Astrocyte (in vitro differentiated cells and primary cell): ENCODE measurements around the gene APOC4. TPM values are rescaled to one million over a fixed set of nuclear protein-coding genes. Genes with fewer than 3 reads are reported as not detected.

Experiments used
- DNase-seq: peaks from one replicate; pipeline ENCODE4 v3.0.0-alpha.2; 2010; ENCODE audit warnings: low read depth
- FAIRE-seq: peaks from 2 replicates; lab custom pipeline; 2011; peaks lifted over from hg19 to GRCh38; lab: Jason Lieb, UNC
- H2AFZ ChIP-seq: 2 replicates; pipeline ENCODE4 v1.6.0; 2012; ENCODE audit warnings: low read depth, low read length, inconsistent platforms
- H3K27ac ChIP-seq: 2 replicates; pipeline ENCODE4 v1.5.1; 2011; ENCODE audit warnings: low read depth, low read length, inconsistent platforms
- H3K27me3 ChIP-seq: 2 replicates; pipeline ENCODE4 v1.6.0; 2011; ENCODE audit warnings: low read length, inconsistent platforms; ENCODE audit not compliant: insufficient read depth
- H3K36me3 ChIP-seq: 2 replicates; pipeline ENCODE4 v1.5.1; 2011; ENCODE audit warnings: low read length, inconsistent platforms; ENCODE audit not compliant: insufficient read depth
- H3K4me1 ChIP-seq: 2 replicates; pipeline ENCODE4 v1.5.1; 2011; ENCODE audit warnings: low read length, inconsistent platforms; ENCODE audit not compliant: insufficient read depth
- H3K4me2 ChIP-seq: 2 replicates; pipeline ENCODE4 v1.6.0; 2012; ENCODE audit warnings: low read length, inconsistent platforms
- H3K4me3 ChIP-seq: 2 replicates; pipeline ENCODE4 v1.5.1; 2011; ENCODE audit warnings: low read depth, mild to moderate bottlenecking, low read length, inconsistent platforms; ENCODE audit not compliant: insufficient read depth
- H3K79me2 ChIP-seq: 2 replicates; pipeline ENCODE4 v1.6.0; 2012; ENCODE audit warnings: mild to moderate bottlenecking, low read length, inconsistent platforms; ENCODE audit not compliant: insufficient read depth
- H3K9ac ChIP-seq: 2 replicates; pipeline ENCODE4 v1.6.0; 2012; ENCODE audit warnings: mild to moderate bottlenecking, low read length, inconsistent platforms
- H3K9me3 ChIP-seq: 2 replicates; pipeline ENCODE4 v1.5.1; 2012; ENCODE audit warnings: low read depth, mild to moderate bottlenecking, low read length, inconsistent platforms; ENCODE audit not compliant: insufficient read depth
- H4K20me1 ChIP-seq: 2 replicates; pipeline ENCODE4 v1.6.0; 2012; ENCODE audit warnings: low read length, inconsistent platforms; ENCODE audit not compliant: insufficient read depth
- H3K27ac Mint-ChIP-seq: one replicate; pipeline ENCODE4 v1.8.0; 2021; ENCODE audit warnings: mild to moderate bottlenecking, mixed read lengths; ENCODE audit not compliant: unreplicated experiment
- H3K27me3 Mint-ChIP-seq: one replicate; pipeline ENCODE4 v1.8.0; 2021; ENCODE audit warnings: low read depth, mixed read lengths; ENCODE audit not compliant: unreplicated experiment
- H3K36me3 Mint-ChIP-seq: one replicate; pipeline ENCODE4 v1.8.0; 2021; ENCODE audit warnings: low read depth, mixed read lengths; ENCODE audit not compliant: unreplicated experiment
- H3K4me1 Mint-ChIP-seq: one replicate; pipeline ENCODE4 v1.8.0; 2021; ENCODE audit warnings: low read depth, mixed read lengths; ENCODE audit not compliant: unreplicated experiment
- H3K4me3 Mint-ChIP-seq: one replicate; pipeline ENCODE4 v1.8.0; 2021; ENCODE audit warnings: mild to moderate bottlenecking, moderate library complexity, mixed read lengths; ENCODE audit not compliant: unreplicated experiment
- H3K9me3 Mint-ChIP-seq: one replicate; pipeline ENCODE4 v1.8.0; 2021; ENCODE audit warnings: mild to moderate bottlenecking, mixed read lengths; ENCODE audit not compliant: unreplicated experiment
- CTCF ChIP-seq: IDR thresholded peaks from 2 replicates; pipeline ENCODE4 v1.5.1; 2011; ENCODE audit warnings: low read depth, mild to moderate bottlenecking, inconsistent platforms, low read length, moderate library complexity; ENCODE audit not compliant: insufficient read depth
- EZH2 ChIP-seq: IDR thresholded peaks from 2 replicates; pipeline ENCODE4 v1.6.1; 2012; ENCODE audit warnings: mild to moderate bottlenecking, low read length, inconsistent platforms; ENCODE audit not compliant: insufficient read depth
- total RNA-seq: library from RNA; stranded (reverse); gene quantifications from 2 replicates; pipeline ENCODE4 v1.2.1, GENCODE V29; 2021

The APOC4 gene
- total RNA-seq, 1 donor from 2014 or later: not detected

GRCh38 chr19:44905437-44906160 is 36.4 kb upstream of the APOC4 start, which contains the start of gene APOE:
Gene APOE, plus strand, starts transcription at chr19:44905796. Its CDS starts 829 bp downstream, at chr19:44906625.
- H3K79me2 ChIP-seq: no peaks in the 10 kb centered on the region
- no peak within 1 kb of the TSS for H3K9ac ChIP-seq
- peak within 1 kb of the TSS; percentile 95 for H3K4me3 Mint-ChIP-seq
- no peaks in the 10 kb centered on the region for H3K9me3 Mint-ChIP-seq
- peaks cover 4% of the 10 kb centered on the region for H3K27me3 ChIP-seq
- TF ChIP-seq EZH2: peak; percentile 42
- TF ChIP-seq CTCF: no peak
- FAIRE-seq: no peak
- peaks cover 14% of the 10 kb centered on the region for H4K20me1 ChIP-seq
- no peak within 1 kb of the TSS for H2AFZ ChIP-seq
- H3K27ac Mint-ChIP-seq: peak within 1 kb of the TSS; percentile 91
- no peak within 1 kb of the TSS for H3K27ac ChIP-seq
- H3K36me3 ChIP-seq: peaks cover 4% of the 10 kb centered on the region
- no peaks in the 10 kb centered on the region for H3K4me1 ChIP-seq
- peak within 1 kb of the TSS; percentile 73 for H3K4me2 ChIP-seq
- peaks cover 5% of the 10 kb centered on the region for H3K36me3 Mint-ChIP-seq
- no peaks in the 10 kb centered on the region for H3K9me3 ChIP-seq
- H3K27me3 Mint-ChIP-seq: no peaks in the 10 kb centered on the region
- peaks cover 9% of the 10 kb centered on the region for H3K4me1 Mint-ChIP-seq
- H3K4me3 ChIP-seq: no peak within 1 kb of the TSS
- no peak for DNase-seq

GRCh38 chr19:44907613-44908012 is 34.4 kb upstream of the APOC4 start:
- peaks cover 2% of the 10 kb centered on the region for H3K27me3 Mint-ChIP-seq
- H4K20me1 ChIP-seq: peaks cover 6% of the 10 kb centered on the region
- peaks cover 13% of the 10 kb centered on the region for H3K4me1 Mint-ChIP-seq
- no peaks in the 10 kb centered on the region for H3K36me3 ChIP-seq
- TF ChIP-seq EZH2: no peak
- TF ChIP-seq CTCF: no peak
- no peak overlapping the region for H3K4me2 ChIP-seq
- no peak overlapping the region for H3K4me3 ChIP-seq
- peaks cover 4% of the 10 kb centered on the region for H3K27me3 ChIP-seq
- no peak overlapping the region for H2AFZ ChIP-seq
- no peak overlapping the region for H3K27ac Mint-ChIP-seq
- no peaks in the 10 kb centered on the region for H3K9me3 ChIP-seq
- H3K4me1 ChIP-seq: peaks cover 8% of the 10 kb centered on the region
- H3K36me3 Mint-ChIP-seq: peaks cover 2% of the 10 kb centered on the region
- H3K4me3 Mint-ChIP-seq: no peak overlapping the region
- H3K79me2 ChIP-seq: no peaks in the 10 kb centered on the region
- no peak for FAIRE-seq
- H3K27ac ChIP-seq: no peak overlapping the region
- H3K9me3 Mint-ChIP-seq: no peaks in the 10 kb centered on the region
- H3K9ac ChIP-seq: no peak overlapping the region
- DNase-seq: no peak
